Uterus (tissue), 2 donors: ENCODE measurements around the gene TIMP1.

Experiments
- POLR2A ChIP-seq, 2 donors: fragments of 450-650 bp; IDR thresholded peaks; one replicate each; pipeline ENCODE4 v1.6.1; 2016; ENCODE audit warnings: antibody characterized with exemption in 2 of 2, mild to moderate bottlenecking in 1 of 2, moderate library complexity in 1 of 2
- TF ChIP-seq, protein P1 (sequence below), 4 experiments: fragments of 200-600 bp in 2 of 4; fragments of 450-650 bp in 2 of 4; sonication (generic) in 2 of 4; IDR thresholded peaks; one replicate each; pipeline ENCODE4 v1.5.1; 2016 to 2019; ENCODE audit warnings: antibody characterized with exemption in 4 of 4, mild to moderate bottlenecking in 2 of 4, moderate library complexity in 1 of 4

DNA sequence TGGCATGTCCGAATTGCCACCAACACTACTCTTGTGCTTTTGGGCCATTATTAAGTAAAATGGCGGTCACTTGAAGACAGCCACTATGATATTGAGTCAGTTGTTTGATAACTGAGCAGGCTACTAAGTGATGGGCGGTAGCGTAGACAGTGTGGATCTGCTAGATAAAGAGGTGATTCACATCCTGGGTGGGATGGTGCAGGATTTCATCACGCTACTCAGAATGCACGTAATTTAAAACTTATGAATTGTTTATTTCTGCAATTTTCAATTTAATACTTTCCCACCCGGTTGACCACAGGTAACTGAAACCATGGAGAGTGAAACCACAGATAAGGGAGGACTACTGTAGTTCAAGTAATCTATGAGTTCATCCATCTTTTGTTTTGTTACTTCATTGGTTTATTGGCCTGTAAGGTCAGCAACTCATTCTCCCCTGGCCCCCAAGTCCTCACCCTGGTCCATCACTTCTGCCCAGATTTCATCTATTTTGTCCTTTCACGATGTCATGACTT, 18.4 kb upstream of the TIMP1 start:
- TF ChIP-seq, protein P1, sequence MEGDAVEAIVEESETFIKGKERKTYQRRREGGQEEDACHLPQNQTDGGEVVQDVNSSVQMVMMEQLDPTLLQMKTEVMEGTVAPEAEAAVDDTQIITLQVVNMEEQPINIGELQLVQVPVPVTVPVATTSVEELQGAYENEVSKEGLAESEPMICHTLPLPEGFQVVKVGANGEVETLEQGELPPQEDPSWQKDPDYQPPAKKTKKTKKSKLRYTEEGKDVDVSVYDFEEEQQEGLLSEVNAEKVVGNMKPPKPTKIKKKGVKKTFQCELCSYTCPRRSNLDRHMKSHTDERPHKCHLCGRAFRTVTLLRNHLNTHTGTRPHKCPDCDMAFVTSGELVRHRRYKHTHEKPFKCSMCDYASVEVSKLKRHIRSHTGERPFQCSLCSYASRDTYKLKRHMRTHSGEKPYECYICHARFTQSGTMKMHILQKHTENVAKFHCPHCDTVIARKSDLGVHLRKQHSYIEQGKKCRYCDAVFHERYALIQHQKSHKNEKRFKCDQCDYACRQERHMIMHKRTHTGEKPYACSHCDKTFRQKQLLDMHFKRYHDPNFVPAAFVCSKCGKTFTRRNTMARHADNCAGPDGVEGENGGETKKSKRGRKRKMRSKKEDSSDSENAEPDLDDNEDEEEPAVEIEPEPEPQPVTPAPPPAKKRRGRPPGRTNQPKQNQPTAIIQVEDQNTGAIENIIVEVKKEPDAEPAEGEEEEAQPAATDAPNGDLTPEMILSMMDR (IDR thresholded peaks at IDR 0.05): no peak
- TF ChIP-seq POLR2A (IDR thresholded peaks at IDR 0.05): no peak
